ENCODE data around the gene ATP5PF. TPM values are rescaled to one million over a fixed set of nuclear protein-coding genes. Genes with fewer than 3 reads are reported as not detected.

The ATP5PF gene
- total and polyA plus RNA-seq, 2 experiments from 2014 or later, result 127 to 751 TPM

GRCh38 chr21:25759573-25759972, 24.9 kb upstream of the ATP5PF start (continued):
- no peak for TF ChIP-seq ZNF462 (CRISPR knock-in tag; IDR thresholded peaks at IDR 0.05)

- TF ChIP-seq CREB1 (CRISPR knock-in tag; IDR thresholded peaks at IDR 0.05; ENCODE audit: low read depth) (no peak), ZNF462 (CRISPR knock-in tag; IDR thresholded peaks at IDR 0.05) (no peak), ZNF114 (CRISPR knock-in tag; IDR thresholded peaks at IDR 0.05) (no peak), EZH2phosphoT487 (IDR thresholded peaks at IDR 0.05; ENCODE audit: unreplicated experiment) (no peak), STAT1 (IDR thresholded peaks at IDR 0.05; ENCODE audit: unreplicated experiment) (no peak), ETS1 (IDR thresholded peaks at IDR 0.05) (no peak)
- no peak overlapping the region for H3K4me2 ChIP-seq
- Mint-ChIP-seq H3K27me3 (ENCODE audit: insufficient read depth, low read depth, poor library complexity) (peaks cover 2% of the 10 kb centered on the region), H3K4me3 (no peak overlapping the region), H3K27ac (no peak overlapping the region), H3K9me3 (no peaks in the 10 kb centered on the region), H3K36me3 (ENCODE audit: low read depth) (peaks cover 23% of the 10 kb centered on the region), H3K4me1 (no peaks in the 10 kb centered on the region)
- DNase-seq (ENCODE audit: low spot score), result no peak
- no peak overlapping the region for H2AFZ ChIP-seq
- no peak for ATAC-seq
- no peaks in the 10 kb centered on the region for H3K9me2 ChIP-seq (ENCODE audit: insufficient read depth)
- no peaks in the 10 kb centered on the region for H3K79me2 ChIP-seq (replicated peaks; ENCODE audit: insufficient read depth)
- H3K27ac ChIP-seq (ENCODE audit: low read depth), result no peak overlapping the region
- no peak overlapping the region for H3K4me3 ChIP-seq
- H3K36me3 ChIP-seq (ENCODE audit: insufficient read depth), result peaks cover 12% of the 10 kb centered on the region
- no peaks in the 10 kb centered on the region for H3K4me1 ChIP-seq (ENCODE audit: insufficient read depth)
- no peaks in the 10 kb centered on the region for H3F3A ChIP-seq (replicated peaks; ENCODE audit: low read depth)
- no peaks in the 10 kb centered on the region for H3K27me3 ChIP-seq (ENCODE audit: insufficient read depth)
- 0 out of 2 replicates have a peak, but pooled peaks cover 9% of the 10 kb centered on the region for H4K20me1 ChIP-seq (replicated peaks; ENCODE audit: insufficient read depth)
Observed at GRCh38 chr21:25757531-25757930, 22.8 kb upstream of the ATP5PF start.
